Kidney epithelial cell (primary cell): Measurements from ENCODE around the gene DLGAP1. TPM values are rescaled to one million over a fixed set of nuclear protein-coding genes. Genes with fewer than 3 reads are reported as not detected.
"Not testable (repeated sequence)": the region's sequence is repeated elsewhere in the genome, so short reads cannot be mapped to it uniquely, and the experiment has no call there.

Experiments used
- DNase-seq: peaks from one replicate; pipeline ENCODE4 v3.0.0-alpha.2; 2010; ENCODE audit warnings: low read depth
- H3K27me3 ChIP-seq: 2 replicates; pipeline ENCODE4 v1.6.0; 2011; ENCODE audit warnings: low read length; ENCODE audit not compliant: control insufficient read depth, insufficient read depth
- H3K36me3 ChIP-seq: 2 replicates; pipeline ENCODE4 v1.5.1; 2011; ENCODE audit warnings: low read length; ENCODE audit not compliant: control insufficient read depth, insufficient read depth
- H3K4me3 ChIP-seq: 2 replicates; pipeline ENCODE4 v1.5.1; 2011; ENCODE audit warnings: low read depth, mild to moderate bottlenecking, control low read depth, low read length
- CTCF ChIP-seq: IDR thresholded peaks from 2 replicates; pipeline ENCODE4 v1.5.1; 2011; ENCODE audit warnings: mild to moderate bottlenecking, moderate library complexity, low read length, control low read depth, inconsistent platforms; ENCODE audit not compliant: insufficient read depth, poor library complexity, severe bottlenecking
- total RNA-seq: library from RNA; depleted of rRNA; stranded (reverse); fragments of >200 nt; gene quantifications from 2 replicates; pipeline ENCODE4 v1.2.3, GENCODE V29; 2015

The DLGAP1 gene
- total RNA-seq, 1 donor from 2014 or later = 2.6 TPM

GRCh38 chr18:3479978-3480509, 975.1 kb downstream of the DLGAP1 start:
- no peak for TF ChIP-seq CTCF
- Histone ChIP-seq H3K4me3 (no peak overlapping the region), H3K27me3 (no peaks in the 10 kb centered on the region), H3K36me3 (no peaks in the 10 kb centered on the region)
- no peak for DNase-seq

GRCh38 chr18:3478262-3478978, 976.7 kb downstream of the DLGAP1 start:
- H3K27me3 ChIP-seq = no peaks in the 10 kb centered on the region
- H3K36me3 ChIP-seq = no peaks in the 10 kb centered on the region
- TF ChIP-seq CTCF = no peak
- DNase-seq = no peak
- H3K4me3 ChIP-seq = no peak overlapping the region

- no peak for DNase-seq
- no peak for TF ChIP-seq CTCF
- H3K4me3 ChIP-seq = no peak overlapping the region
- no peaks in the 10 kb centered on the region for H3K27me3 ChIP-seq
- H3K36me3 ChIP-seq = no peaks in the 10 kb centered on the region
Observed at GRCh38 chr18:3472681-3473544, 982.2 kb downstream of the DLGAP1 start.

- not testable (repeated sequence) for H3K36me3 ChIP-seq, H3K4me3 ChIP-seq, DNase-seq, H3K27me3 ChIP-seq
Observed at GRCh38 chr18:3472121-3472520, 983.0 kb downstream of the DLGAP1 start.

GRCh38 chr18:3471141-3471648, 983.9 kb downstream of the DLGAP1 start:
- Histone ChIP-seq H3K4me3 (no peak overlapping the region), H3K27me3 (no peaks in the 10 kb centered on the region), H3K36me3 (no peaks in the 10 kb centered on the region)
- DNase-seq = no peak
- no peak for TF ChIP-seq CTCF

GRCh38 chr18:3468833-3469232, 986.3 kb downstream of the DLGAP1 start:
- H3K36me3 ChIP-seq = no peaks in the 10 kb centered on the region
- H3K4me3 ChIP-seq = no peak overlapping the region
- no peak for TF ChIP-seq CTCF
- H3K27me3 ChIP-seq = no peaks in the 10 kb centered on the region
- no peak for DNase-seq
